Measurements from ENCODE around the gene ATP2B1. TPM values are rescaled to one million over a fixed set of nuclear protein-coding genes. Genes with fewer than 3 reads are reported as not detected.

The ATP2B1 gene
- total and polyA plus RNA-seq, 5 donors = 6.1 to 19.0 (median 14.2) TPM

DNA sequence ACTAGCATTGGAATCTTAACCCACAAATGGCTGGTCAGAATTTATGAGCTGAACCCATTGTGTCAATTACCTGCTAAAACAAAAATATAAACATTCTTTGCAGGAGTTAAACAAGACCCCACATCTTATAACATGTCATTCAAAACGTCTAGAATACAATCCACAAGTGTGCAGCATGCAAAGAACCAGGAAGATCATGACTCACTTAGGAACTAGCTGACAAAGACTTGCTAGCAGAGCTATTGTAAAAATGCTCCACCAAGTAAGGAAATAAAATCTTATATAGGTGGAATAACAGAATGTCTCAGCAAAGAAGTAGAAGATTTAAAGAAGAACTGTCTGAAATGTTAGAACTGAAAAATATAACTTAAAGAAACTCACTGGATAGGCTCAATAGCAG, 156.3 kb downstream of the ATP2B1 start:
- no peaks in the 10 kb centered on the region for H3K9me3 ChIP-seq (ENCODE audit: control insufficient read depth, low read length)
- no peaks in the 10 kb centered on the region for H3K27me3 ChIP-seq (ENCODE audit: control insufficient read depth, insufficient read depth)
- H3K4me3 ChIP-seq (ENCODE audit: low read length) = no peak overlapping the region
- no peak overlapping the region for H3K27ac ChIP-seq (ENCODE audit: low read length)
- WGBS = 46% methylated on average over 1 of the region's 1 CpG
- intact Hi-C loops (cut with DNase I) = no loop called here
- no peak for ATAC-seq
- H3K4me1 ChIP-seq (ENCODE audit: control insufficient read depth, insufficient read depth, low read length) = no peaks in the 10 kb centered on the region
- no peak for DNase-seq

DNA sequence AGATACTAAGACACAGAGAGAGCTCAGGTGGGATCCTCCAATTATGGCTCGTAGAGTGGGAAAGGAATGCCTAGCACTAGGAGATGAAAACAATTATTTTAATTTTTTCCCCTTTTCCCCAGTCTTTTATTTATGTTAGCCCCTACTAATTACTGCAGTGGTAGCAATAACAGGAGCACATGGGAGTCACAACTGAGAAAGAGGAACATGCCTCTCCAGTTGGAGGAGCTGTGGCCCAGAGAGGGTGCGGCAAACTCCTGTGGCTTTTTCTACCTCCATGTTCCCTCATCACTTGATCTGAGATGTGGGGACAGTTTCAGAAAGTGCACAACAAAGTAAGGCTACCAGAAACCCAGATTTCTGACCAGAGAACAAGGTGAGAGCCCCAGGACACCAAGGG, 156.9 kb downstream of the ATP2B1 start:
- ATAC-seq (no peak), DNase-seq (no peak)
- H3K4me3 ChIP-seq (ENCODE audit: low read length) = no peak overlapping the region
- H3K4me1 ChIP-seq (ENCODE audit: control insufficient read depth, insufficient read depth, low read length) = no peaks in the 10 kb centered on the region
- no peaks in the 10 kb centered on the region for H3K27me3 ChIP-seq (ENCODE audit: control insufficient read depth, insufficient read depth)
- no peaks in the 10 kb centered on the region for H3K9me3 ChIP-seq (ENCODE audit: control insufficient read depth, low read length)
- intact Hi-C loops (cut with DNase I) = no loop called here
- 94% methylated on average over 2 of the region's 2 CpGs for WGBS
- H3K27ac ChIP-seq (ENCODE audit: low read length) = no peak overlapping the region

DNA sequence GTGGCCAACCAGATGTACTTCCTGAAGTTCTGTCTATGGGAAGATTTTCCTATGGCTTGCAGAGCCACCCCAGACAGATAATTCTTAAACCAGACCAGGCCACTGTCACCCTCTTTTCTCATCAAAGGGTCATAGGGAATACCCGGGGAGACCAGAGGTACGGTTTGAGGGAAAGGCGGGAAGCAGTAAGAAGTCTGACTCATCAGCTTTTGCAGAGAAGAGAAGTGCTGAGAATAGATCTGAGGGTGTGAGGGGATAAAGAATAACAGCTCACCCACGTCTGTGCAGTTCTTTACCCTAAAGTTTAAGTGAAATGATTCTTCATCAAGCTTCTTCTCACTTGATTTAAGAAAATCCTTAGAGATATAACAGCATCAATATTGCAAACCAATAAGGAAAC, 161.5 kb downstream of the ATP2B1 start:
- intact Hi-C loops (cut with DNase I) = loop anchor here in 3 of 4 donors (10.0 kb wide), 4 partner anchors 168 to 1308 kb away; no protein-coding TSS in a partner anchor
- H3K4me1 ChIP-seq (ENCODE audit: control insufficient read depth, insufficient read depth, low read length) = peaks cover 3% of the 10 kb centered on the region
- no peak for DNase-seq
- ATAC-seq = no peak
- no peak overlapping the region for H3K4me3 ChIP-seq (ENCODE audit: low read length)
- no peaks in the 10 kb centered on the region for H3K27me3 ChIP-seq (ENCODE audit: control insufficient read depth, insufficient read depth)
- WGBS = 57% methylated on average over 4 of the region's 4 CpGs
- no peak overlapping the region for H3K27ac ChIP-seq (ENCODE audit: low read length)
- H3K9me3 ChIP-seq (ENCODE audit: control insufficient read depth, low read length) = no peaks in the 10 kb centered on the region

DNA sequence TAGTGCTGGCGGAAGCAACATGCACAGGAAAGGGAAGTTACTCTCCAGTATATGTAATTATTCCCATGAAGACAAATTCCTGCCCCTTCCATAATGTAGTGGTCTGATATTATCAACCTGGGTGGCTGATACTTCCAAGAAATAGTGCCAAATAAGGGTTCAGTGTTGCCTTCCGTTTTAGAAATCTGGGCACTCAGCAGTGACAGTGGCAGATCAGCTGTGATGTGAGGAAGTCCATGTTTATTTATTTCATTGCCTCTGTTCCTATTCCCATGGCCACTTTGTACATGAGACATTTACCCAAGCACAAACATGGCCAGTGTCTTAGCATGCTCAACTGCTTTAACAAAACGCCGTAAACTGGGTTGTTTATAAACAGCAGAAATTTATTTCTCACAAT, 162.5 kb downstream of the ATP2B1 start:
- peaks cover 3% of the 10 kb centered on the region for H3K4me1 ChIP-seq (ENCODE audit: control insufficient read depth, insufficient read depth, low read length)

DNA sequence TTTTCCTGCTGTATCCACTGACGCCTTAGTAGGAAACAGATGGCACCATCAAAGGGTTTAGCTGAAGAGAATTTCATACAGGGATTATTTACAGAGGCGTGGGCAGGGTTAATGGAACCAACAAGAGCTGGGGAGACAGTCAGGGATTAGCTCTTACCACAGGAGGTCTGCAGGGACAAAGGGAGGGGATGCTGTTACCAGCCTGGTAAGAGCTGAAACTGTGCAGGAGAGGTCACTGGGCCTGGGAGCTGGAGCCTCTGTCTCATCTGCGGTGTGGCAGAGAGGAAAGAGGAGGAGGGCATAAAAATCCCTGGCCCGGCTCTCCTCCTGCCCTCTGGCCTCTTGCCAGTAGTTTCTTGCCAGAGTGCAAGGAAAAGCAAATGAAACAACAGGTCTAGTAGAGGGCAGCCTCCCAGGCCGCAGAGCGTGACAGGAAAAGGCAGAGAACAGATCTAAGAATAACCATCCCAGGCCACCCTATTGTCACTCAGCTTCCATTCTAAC, 163.9 kb downstream of the ATP2B1 start:
- ATAC-seq = peak; percentile 81 to 85
- DNase-seq = peak; percentile 58 to 71 (median 71)
- 36% methylated on average over 6 of the region's 6 CpGs for WGBS
- intact Hi-C loops (cut with DNase I) = loop anchor here in 3 of 4 donors (10.0 kb wide), 4 partner anchors 170 to 1310 kb away; no protein-coding TSS in a partner anchor
- Histone ChIP-seq H3K4me3 (ENCODE audit: low read length) (no peak overlapping the region), H3K27me3 (ENCODE audit: control insufficient read depth, insufficient read depth) (no peaks in the 10 kb centered on the region), H3K9me3 (ENCODE audit: control insufficient read depth, low read length) (no peaks in the 10 kb centered on the region), H3K27ac (ENCODE audit: low read length) (no peak overlapping the region), H3K4me1 (ENCODE audit: control insufficient read depth, insufficient read depth, low read length) (peaks cover 3% of the 10 kb centered on the region)

More for the DNA sequence above, 162.5 kb downstream of the ATP2B1 start:
- no peak overlapping the region for H3K4me3 ChIP-seq (ENCODE audit: low read length)
- DNase-seq (no peak), ATAC-seq (no peak)
- no peaks in the 10 kb centered on the region for H3K9me3 ChIP-seq (ENCODE audit: control insufficient read depth, low read length)
- H3K27me3 ChIP-seq (ENCODE audit: control insufficient read depth, insufficient read depth) = no peaks in the 10 kb centered on the region
- intact Hi-C loops (cut with DNase I) = loop anchor here in 3 of 4 donors (10.0 kb wide), 4 partner anchors 169 to 1309 kb away; no protein-coding TSS in a partner anchor
- 84% methylated on average over 4 of the region's 4 CpGs for WGBS
- H3K27ac ChIP-seq (ENCODE audit: low read length) = no peak overlapping the region

DNA sequence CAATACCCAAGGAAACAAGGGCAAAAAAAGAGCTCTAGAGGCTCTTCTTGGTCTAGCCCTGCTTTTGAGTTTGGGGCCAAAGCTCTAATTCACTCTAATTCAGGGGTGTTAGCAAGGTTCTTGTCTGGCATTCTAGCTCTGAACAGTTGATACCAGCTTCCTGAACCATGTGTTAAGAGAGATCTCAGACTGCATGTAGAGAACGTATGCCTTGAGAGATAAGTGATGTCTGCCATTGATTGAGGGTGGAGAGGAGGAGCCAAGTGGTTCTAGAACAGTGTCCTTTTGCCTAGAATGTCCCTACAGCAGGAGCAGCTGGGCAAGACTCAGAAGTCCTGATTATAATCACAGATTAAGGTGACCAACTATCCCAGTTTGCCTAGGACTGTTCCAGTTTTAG, 164.6 kb downstream of the ATP2B1 start:
- WGBS = 73% methylated on average over 1 of the region's 1 CpG
- ATAC-seq (no peak), DNase-seq (no peak)
- intact Hi-C loops (cut with DNase I) = loop anchor here in 3 of 4 donors (10.0 kb wide), 4 partner anchors 171 to 1311 kb away; no protein-coding TSS in a partner anchor
- Histone ChIP-seq H3K4me3 (ENCODE audit: low read length) (no peak overlapping the region), H3K27ac (ENCODE audit: low read length) (no peak overlapping the region), H3K9me3 (ENCODE audit: control insufficient read depth, low read length) (no peaks in the 10 kb centered on the region), H3K4me1 (ENCODE audit: control insufficient read depth, insufficient read depth, low read length) (peaks cover 3% of the 10 kb centered on the region), H3K27me3 (ENCODE audit: control insufficient read depth, insufficient read depth) (no peaks in the 10 kb centered on the region)

DNA sequence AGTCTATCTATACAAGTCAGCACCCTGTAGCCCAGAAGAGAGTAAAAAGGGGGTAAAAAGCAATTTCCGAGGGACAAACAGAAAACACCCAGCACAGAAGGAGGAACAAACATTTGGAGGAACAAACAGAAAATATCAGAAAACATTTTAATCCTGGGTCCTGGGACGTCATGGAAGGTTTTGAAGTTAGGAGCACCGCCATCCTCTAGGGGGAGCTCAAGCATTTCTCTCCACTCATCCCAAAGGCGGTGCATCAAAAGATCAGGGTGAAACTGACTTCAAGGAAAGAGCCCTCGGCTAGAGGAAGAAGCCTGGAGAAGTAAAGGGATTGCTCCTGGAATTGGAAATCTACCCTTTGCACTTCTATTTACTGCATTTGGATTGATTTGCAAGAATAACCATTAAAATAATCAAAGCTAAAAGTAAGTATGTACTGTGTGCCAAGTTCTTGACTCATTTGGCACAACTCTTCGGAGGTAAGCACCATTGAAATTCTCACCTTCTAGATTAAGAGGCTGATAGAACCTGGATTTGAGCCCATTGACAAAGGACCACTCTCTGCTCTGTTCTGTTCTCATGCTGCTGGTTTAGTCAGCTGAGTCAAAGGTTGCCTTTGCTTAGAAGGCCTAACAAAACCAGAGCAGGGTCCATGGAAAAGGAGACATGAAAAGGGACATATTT, 165.6 kb downstream of the ATP2B1 start:
- 14% methylated on average over 6 of the region's 6 CpGs for WGBS
- ATAC-seq (peak; percentile 77 to 80), DNase-seq (peak; percentile 51 to 68 (median 53))
- no peak overlapping the region for H3K27ac ChIP-seq (ENCODE audit: low read length)
- intact Hi-C loops (cut with DNase I) = loop anchor here in 3 of 4 donors (10.0 kb wide), 4 partner anchors 172 to 1312 kb away; no protein-coding TSS in a partner anchor
- H3K9me3 ChIP-seq (ENCODE audit: control insufficient read depth, low read length) = no peaks in the 10 kb centered on the region
- no peaks in the 10 kb centered on the region for H3K27me3 ChIP-seq (ENCODE audit: control insufficient read depth, insufficient read depth)
- peaks cover 3% of the 10 kb centered on the region for H3K4me1 ChIP-seq (ENCODE audit: control insufficient read depth, insufficient read depth, low read length)
- no peak overlapping the region for H3K4me3 ChIP-seq (ENCODE audit: low read length)

DNA sequence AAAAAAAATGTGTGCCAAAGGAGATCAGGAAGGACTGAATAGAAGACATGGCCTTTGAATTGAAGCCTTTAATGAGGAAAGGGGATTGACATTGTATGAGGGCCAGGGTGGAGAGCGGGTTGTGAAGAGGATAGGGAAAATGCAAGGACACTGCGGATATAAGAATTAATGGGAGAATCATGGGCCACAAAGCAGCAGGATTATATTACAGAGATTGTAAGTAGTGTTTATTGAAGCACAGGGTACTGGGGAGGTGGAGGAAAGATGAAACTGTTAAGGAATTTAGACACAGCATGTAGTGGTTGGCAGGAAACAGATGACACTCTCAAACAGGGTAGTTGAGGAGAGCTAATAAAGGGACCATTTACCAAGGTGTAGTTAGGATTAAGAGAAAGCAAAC, 166.4 kb downstream of the ATP2B1 start:
- H3K4me1 ChIP-seq (ENCODE audit: control insufficient read depth, insufficient read depth, low read length) = peaks cover 3% of the 10 kb centered on the region
- no peaks in the 10 kb centered on the region for H3K27me3 ChIP-seq (ENCODE audit: control insufficient read depth, insufficient read depth)
- ATAC-seq (no peak), DNase-seq (no peak)
- WGBS = 98% methylated on average over 2 of the region's 2 CpGs
- no peak overlapping the region for H3K4me3 ChIP-seq (ENCODE audit: low read length)
- H3K9me3 ChIP-seq (ENCODE audit: control insufficient read depth, low read length) = no peaks in the 10 kb centered on the region
- intact Hi-C loops (cut with DNase I) = loop anchor here in 3 of 4 donors (10.0 kb wide), 4 partner anchors 173 to 1313 kb away; no protein-coding TSS in a partner anchor
- H3K27ac ChIP-seq (ENCODE audit: low read length) = no peak overlapping the region

DNA sequence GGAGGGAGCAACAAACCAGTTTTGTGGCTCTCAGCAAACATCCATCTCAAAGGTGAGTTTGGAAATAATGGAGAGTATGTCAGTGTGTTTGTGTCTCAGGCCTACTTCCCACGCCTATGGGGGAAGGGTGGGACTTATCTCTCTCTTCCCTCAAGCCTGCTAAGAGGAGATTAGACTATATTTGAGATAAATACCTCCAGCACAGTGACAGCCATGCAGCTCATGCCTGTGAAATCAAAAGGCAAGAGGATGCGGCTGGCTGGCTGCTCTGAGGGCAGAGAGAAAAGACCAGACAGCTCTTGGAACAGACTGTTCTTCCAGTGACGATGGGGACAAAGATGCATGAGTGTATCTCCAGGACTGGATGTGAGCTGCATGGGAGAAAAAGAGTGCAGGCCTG, 168.1 kb downstream of the ATP2B1 start:
- intact Hi-C loops (cut with DNase I) = loop anchor here in 3 of 4 donors (10.0 kb wide), 4 partner anchors 174 to 1314 kb away; no protein-coding TSS in a partner anchor
- DNase-seq = no peak
- Histone ChIP-seq H3K9me3 (ENCODE audit: control insufficient read depth, low read length) (no peaks in the 10 kb centered on the region), H3K27ac (ENCODE audit: low read length) (no peak overlapping the region), H3K4me1 (ENCODE audit: control insufficient read depth, insufficient read depth, low read length) (peaks cover 3% of the 10 kb centered on the region), H3K4me3 (ENCODE audit: low read length) (no peak overlapping the region), H3K27me3 (ENCODE audit: control insufficient read depth, insufficient read depth) (no peaks in the 10 kb centered on the region)
- WGBS = 55% methylated on average over 3 of the region's 3 CpGs
- ATAC-seq = no peak

DNA sequence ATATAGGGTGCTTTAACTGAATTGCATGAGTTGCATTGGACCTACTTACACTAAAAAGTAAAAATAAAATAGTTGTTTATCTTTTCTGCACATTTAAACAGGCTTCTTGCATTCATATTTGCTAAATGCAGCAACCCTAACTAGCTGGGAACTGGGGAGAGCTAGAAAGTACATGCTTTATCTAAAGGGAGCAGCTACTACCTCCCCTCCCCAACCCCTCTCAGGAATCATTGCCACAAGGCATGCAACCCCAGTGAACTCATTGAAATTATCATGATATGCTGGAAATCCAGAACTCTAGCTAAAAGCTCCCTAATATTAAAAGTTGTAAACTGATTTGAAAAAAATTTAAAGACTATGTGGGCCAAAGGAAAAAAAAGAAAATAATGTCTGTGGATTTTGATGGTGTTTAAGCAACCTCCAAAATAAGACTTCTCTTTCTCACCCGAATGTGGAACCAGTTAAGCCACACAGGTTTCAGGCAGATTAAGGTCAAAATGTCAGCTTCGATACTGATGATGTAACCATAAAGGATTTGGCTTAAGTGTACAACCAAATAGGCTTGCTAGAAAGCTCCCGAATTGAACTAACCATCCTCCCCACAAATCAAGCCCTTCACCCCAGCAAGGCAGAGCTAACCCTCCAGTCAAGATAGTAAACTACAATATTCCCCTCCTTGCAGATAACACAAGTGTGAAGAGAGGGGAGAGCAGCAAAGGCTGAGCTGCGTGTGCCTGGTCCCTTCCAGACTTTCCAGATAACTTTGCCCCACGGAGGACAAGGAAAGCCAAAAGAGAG, 169.0 kb downstream of the ATP2B1 start:
- Histone ChIP-seq H3K27ac (ENCODE audit: low read length) (no peak overlapping the region), H3K27me3 (ENCODE audit: control insufficient read depth, insufficient read depth) (no peaks in the 10 kb centered on the region), H3K4me3 (ENCODE audit: low read length) (no peak overlapping the region), H3K9me3 (ENCODE audit: control insufficient read depth, low read length) (no peaks in the 10 kb centered on the region), H3K4me1 (ENCODE audit: control insufficient read depth, insufficient read depth, low read length) (peaks cover 3% of the 10 kb centered on the region)
- ATAC-seq (no peak), DNase-seq (no peak)
- 49% methylated on average over 5 of the region's 5 CpGs for WGBS
- intact Hi-C loops (cut with DNase I) = loop anchor here in 3 of 4 donors (10.0 kb wide), 4 partner anchors 175 to 1315 kb away; no protein-coding TSS in a partner anchor

DNA sequence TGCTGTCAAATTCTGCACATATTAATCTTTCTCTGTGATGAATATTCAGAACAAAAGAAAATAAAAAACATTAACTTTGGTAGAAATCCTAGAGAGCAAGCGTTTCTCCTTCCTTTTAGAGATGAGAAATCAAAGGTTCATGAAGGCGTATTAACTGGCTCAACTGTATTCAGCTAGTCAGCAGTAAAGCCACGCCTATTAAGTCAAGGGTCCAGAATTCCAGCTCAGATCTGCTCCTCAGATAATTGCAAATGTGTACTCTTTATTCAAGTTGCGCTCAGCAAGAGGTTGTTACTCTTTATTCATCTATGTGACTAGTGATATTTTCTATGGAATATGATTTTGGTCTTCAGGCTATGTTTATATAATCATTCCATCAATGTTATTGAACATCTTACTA, 169.7 kb downstream of the ATP2B1 start:
- Histone ChIP-seq H3K27ac (ENCODE audit: low read length) (no peak overlapping the region), H3K4me1 (ENCODE audit: control insufficient read depth, insufficient read depth, low read length) (peaks cover 1% of the 10 kb centered on the region), H3K27me3 (ENCODE audit: control insufficient read depth, insufficient read depth) (no peaks in the 10 kb centered on the region), H3K9me3 (ENCODE audit: control insufficient read depth, low read length) (no peaks in the 10 kb centered on the region), H3K4me3 (ENCODE audit: low read length) (no peak overlapping the region)
- 95% methylated on average over 4 of the region's 4 CpGs for WGBS
- ATAC-seq (no peak), DNase-seq (no peak)
- intact Hi-C loops (cut with DNase I) = no loop called here
